H1 (cell line): ENCODE data around the gene CAMK2B. TPM values are rescaled to one million over a fixed set of nuclear protein-coding genes. Genes with fewer than 3 reads are reported as not detected.

Experiments used
- EGR1 ChIP-seq: IDR thresholded peaks from 2 replicates; pipeline ENCODE4 v1.6.1; 2011; ENCODE audit warnings: low read depth, low read length, borderline replicate concordance
- FOSL1 ChIP-seq: IDR thresholded peaks from 2 replicates; pipeline ENCODE4 v1.6.1; 2011; ENCODE audit warnings: mild to moderate bottlenecking, low read depth, low read length, moderate library complexity; ENCODE audit not compliant: insufficient read depth
- RBBP5 ChIP-seq: IDR thresholded peaks from 2 replicates; pipeline ENCODE4 v1.7.1; 2012; ENCODE audit warnings: low read depth, mild to moderate bottlenecking, inconsistent platforms, low read length, moderate library complexity, borderline replicate concordance
- SIN3A ChIP-seq, 2 experiments: IDR thresholded peaks in 1 of 2; conservative IDR thresholded peaks in 1 of 2; 2 replicates each; pipeline ENCODE4 v1.6.1; 2011 to 2012; ENCODE audit warnings: low read length in 2 of 2, improper control_type of control experiment in 1 of 2, low read depth in 1 of 2, mild to moderate bottlenecking in 1 of 2
- polyA plus RNA-seq, 7 experiments: library from polyadenylated mRNA; depleted of rRNA in 3 of 7; stranded (reverse) in 5 of 7; unstranded in 2 of 7; fragments of >200 nt in 5 of 7; fragments of 200-250 nt in 2 of 7; gene quantifications; 1 replicate in 5 of 7; 2 replicates in 1 of 7; 4 replicates in 1 of 7; pipeline versions ENCODE4 v1.2.1 to v1.2.3, GENCODE V29; 2011 to 2013; ENCODE audit warnings: missing spikeins in 2 of 7, mixed read lengths in 2 of 7
- total RNA-seq: library from RNA; stranded (reverse); fragmentation: NEBNext Ultra II Directional; extraction: Animal tissue kit (Norgen Biotek cat#: 25700); gene quantifications from 2 replicates; pipeline ENCODE4 v1.2.1, GENCODE V29; 2021

Gene CAMK2B
- total and polyA plus RNA-seq, 2 of the 8 experiments (the other 6 are each of a cell fraction or from before 2014, with no cell fraction given), result 0.05 to 0.15 TPM

- TF ChIP-seq SIN3A (conservative IDR thresholded peaks at IDR 0.05 in 1 of 2, IDR thresholded peaks at IDR 0.05 in 1 of 2; ENCODE audit: low read depth in 1 of 2, low read length in 2 of 2), result no peak
- no peak for TF ChIP-seq RBBP5
- TF ChIP-seq FOSL1, result no peak
- TF ChIP-seq EGR1, result no peak
These were observed 52.4 kb downstream of the CAMK2B start (continued) for GRCh38 chr7:44272981-44273380.
